Activated T-helper 9 cell treated with anti-CD3 and anti-CD28 coated beads, Interleukin-2, amount 50 U/mL, for 16 hours (primary cell): Measurements from ENCODE around the gene CHRM2.

Experiments used
- DNase-seq: peaks from one replicate; pipeline ENCODE4 v3.0.0-alpha.2; 2020; ENCODE audit warnings: low read depth

Gene CHRM2

GRCh38 chr7:137025469-137026175, 157.2 kb downstream of the CHRM2 start:
- DNase-seq, result no peak

DNA sequence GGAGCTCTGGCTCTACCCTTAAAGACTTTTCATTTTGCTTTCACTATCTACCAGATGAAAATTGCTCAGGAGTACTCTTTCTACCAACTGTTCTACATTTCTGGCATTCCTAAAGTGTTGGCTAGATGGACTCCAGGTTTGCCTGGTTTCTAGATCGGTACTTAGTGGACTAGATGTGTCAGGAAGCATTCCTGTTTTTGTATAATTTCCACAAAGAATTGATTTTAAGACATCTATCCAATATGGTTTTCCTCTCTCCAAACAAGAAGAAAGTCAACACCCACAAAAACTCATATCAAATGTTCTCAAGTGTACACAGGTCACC, 157.7 kb downstream of the CHRM2 start:
- no peak for DNase-seq

GRCh38 chr7:137032436-137032835, 164.0 kb downstream of the CHRM2 start:
- no peak for DNase-seq

- no peak for DNase-seq
Observed at GRCh38 chr7:137036768-137037167, 168.3 kb downstream of the CHRM2 start.

DNA sequence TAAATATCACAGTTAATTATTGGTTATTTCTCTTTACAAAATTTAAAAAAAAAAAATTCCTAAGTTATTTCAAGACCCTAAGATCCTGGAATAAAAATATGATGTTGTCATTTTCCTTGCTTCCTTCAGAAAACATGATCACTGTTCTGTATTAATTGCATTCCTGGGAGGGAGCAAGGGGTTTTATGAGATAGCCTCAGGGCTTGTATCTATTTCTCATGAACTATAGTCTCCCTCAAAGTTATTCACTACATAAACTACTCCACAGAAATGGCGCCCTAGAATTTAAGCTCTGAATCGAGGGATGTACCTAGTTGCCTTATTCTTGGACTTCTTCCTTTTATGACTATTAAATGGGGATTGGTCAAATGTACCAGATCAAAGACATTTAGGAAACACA, 170.3 kb downstream of the CHRM2 start:
- no peak for DNase-seq

- DNase-seq, result no peak
Observed at GRCh38 chr7:137040745-137041144, 172.3 kb downstream of the CHRM2 start.

GRCh38 chr7:137045573-137045972, 177.1 kb downstream of the CHRM2 start:
- no peak for DNase-seq

- DNase-seq, result no peak
Observed at GRCh38 chr7:137069249-137069963, 201.0 kb downstream of the CHRM2 start.
